ENCODE measurements around the gene SRSF1. TPM values are rescaled to one million over a fixed set of nuclear protein-coding genes. Genes with fewer than 3 reads are reported as not detected.
"Not testable (repeated sequence)": the region's sequence is repeated elsewhere in the genome, so short reads cannot be mapped to it uniquely, and the experiment has no call there.

SRSF1 gene
- total RNA-seq, 1 experiment from 2014 or later, result 325 TPM

GRCh38 chr17:57963149-57963511 is 43.9 kb downstream of the SRSF1 start:
- no peak overlapping the region for H3K27ac Mint-ChIP-seq (ENCODE audit: unreplicated experiment)
- no peak overlapping the region for H3K4me3 Mint-ChIP-seq (ENCODE audit: unreplicated experiment)
- DNase-seq, result no peak
- H3K9me3 Mint-ChIP-seq (ENCODE audit: unreplicated experiment), result no peaks in the 10 kb centered on the region
- H3K36me3 ChIP-seq (ENCODE audit: control insufficient read depth, insufficient read depth, low read length), result no peaks in the 10 kb centered on the region
- H3K36me3 Mint-ChIP-seq (ENCODE audit: insufficient read depth, unreplicated experiment), result no peaks in the 10 kb centered on the region
- BruUV-seq (replicated peaks), result no TSS peak
- H3K4me3 ChIP-seq (ENCODE audit: low read depth, low read length), result no peak overlapping the region
- H3K4me1 ChIP-seq, result peaks cover 7% of the 10 kb centered on the region; the same call in 1 of the 2 replicates
- ChIA-PET CTCF (interaction anchor here (0.6 kb wide), 1 partner anchor 96 kb away, joined by 3 read pairs; no protein-coding TSS in a partner anchor), POLR2A (no interaction called here)
- no peaks in the 10 kb centered on the region for H3K27me3 Mint-ChIP-seq (ENCODE audit: insufficient read depth, unreplicated experiment)
- intact Hi-C loops (cut with micrococcal nuclease; ENCODE audit: unreplicated experiment), result no loop called here
- no peaks in the 10 kb centered on the region for H3K27me3 ChIP-seq (replicated peaks; ENCODE audit: control insufficient read depth, insufficient read depth, low read length)
- TF ChIP-seq CTCF (IDR thresholded peaks at IDR 0.05; ENCODE audit: insufficient read depth in 1 of 2, low read depth in 1 of 2, low read length in 1 of 2, severe bottlenecking in 1 of 2, unreplicated experiment in 1 of 2), result no peak
- peaks cover 8% of the 10 kb centered on the region for H3K4me1 Mint-ChIP-seq (ENCODE audit: low read depth, unreplicated experiment)
- H3K9me3 ChIP-seq, result no peaks in the 10 kb centered on the region

GRCh38 chr17:57962279-57963148 is 44.5 kb downstream of the SRSF1 start:
- no peaks in the 10 kb centered on the region for H3K36me3 ChIP-seq (ENCODE audit: control insufficient read depth, insufficient read depth, low read length)
- POLR2A ChIA-PET, result no interaction called here
- no peaks in the 10 kb centered on the region for H3K36me3 Mint-ChIP-seq (ENCODE audit: insufficient read depth, unreplicated experiment)
- no peaks in the 10 kb centered on the region for H3K9me3 Mint-ChIP-seq (ENCODE audit: unreplicated experiment)
- CTCF ChIA-PET, result no interaction called here
- no peaks in the 10 kb centered on the region for H3K27me3 Mint-ChIP-seq (ENCODE audit: insufficient read depth, unreplicated experiment)
- peaks cover 7% of the 10 kb centered on the region; the same call in 1 of the 2 replicates for H3K4me1 ChIP-seq
- H3K4me3 Mint-ChIP-seq (ENCODE audit: unreplicated experiment), result no peak overlapping the region
- intact Hi-C loops (cut with micrococcal nuclease; ENCODE audit: unreplicated experiment), result no loop called here
- no peaks in the 10 kb centered on the region for H3K9me3 ChIP-seq
- H3K4me1 Mint-ChIP-seq (ENCODE audit: low read depth, unreplicated experiment), result peaks cover 11% of the 10 kb centered on the region
- no TSS peak for BruUV-seq (replicated peaks)
- no peak overlapping the region for H3K27ac Mint-ChIP-seq (ENCODE audit: unreplicated experiment)
- peak in 1 of 2 experiments; percentile 18 for DNase-seq
- no peaks in the 10 kb centered on the region for H3K27me3 ChIP-seq (replicated peaks; ENCODE audit: control insufficient read depth, insufficient read depth, low read length)
- no peak for TF ChIP-seq CTCF (IDR thresholded peaks at IDR 0.05; ENCODE audit: insufficient read depth in 1 of 2, low read depth in 1 of 2, low read length in 1 of 2, severe bottlenecking in 1 of 2, unreplicated experiment in 1 of 2)
- H3K4me3 ChIP-seq (ENCODE audit: low read depth, low read length), result no peak overlapping the region

GRCh38 chr17:57959929-57960328 is 47.1 kb downstream of the SRSF1 start:
- H3K27me3 ChIP-seq (replicated peaks; ENCODE audit: control insufficient read depth, insufficient read depth, low read length), result no peaks in the 10 kb centered on the region
- peaks cover 16% of the 10 kb centered on the region for H3K4me1 ChIP-seq
- Mint-ChIP-seq H3K4me1 (ENCODE audit: low read depth, unreplicated experiment) (peaks cover 15% of the 10 kb centered on the region), H3K36me3 (ENCODE audit: insufficient read depth, unreplicated experiment) (no peaks in the 10 kb centered on the region), H3K4me3 (ENCODE audit: unreplicated experiment) (no peak overlapping the region), H3K27ac (ENCODE audit: unreplicated experiment) (no peak overlapping the region), H3K9me3 (ENCODE audit: unreplicated experiment) (no peaks in the 10 kb centered on the region), H3K27me3 (ENCODE audit: insufficient read depth, unreplicated experiment) (no peaks in the 10 kb centered on the region)
- intact Hi-C loops (cut with micrococcal nuclease; ENCODE audit: unreplicated experiment), result no loop called here
- ChIA-PET POLR2A (interaction anchor here (0.6 kb wide), 1 partner anchor 1668 kb away, joined by 16 read pairs; no protein-coding TSS in a partner anchor), CTCF (interaction anchor here (1.4 kb wide), 1 partner anchor 22 kb away, joined by 3 read pairs; no protein-coding TSS in a partner anchor)
- no peaks in the 10 kb centered on the region for H3K36me3 ChIP-seq (ENCODE audit: control insufficient read depth, insufficient read depth, low read length)
- no TSS peak for BruUV-seq (replicated peaks)
- DNase-seq, result peak in 1 of 2 experiments; percentile 10
- H3K9me3 ChIP-seq, result no peaks in the 10 kb centered on the region
- H3K4me3 ChIP-seq (ENCODE audit: low read depth, low read length), result no peak overlapping the region
- TF ChIP-seq CTCF (IDR thresholded peaks at IDR 0.05; ENCODE audit: insufficient read depth in 1 of 2, low read depth in 1 of 2, low read length in 1 of 2, severe bottlenecking in 1 of 2, unreplicated experiment in 1 of 2), result no peak

- CTCF ChIA-PET; H3K36me3 ChIP-seq (ENCODE audit: control insufficient read depth, insufficient read depth, low read length); H3K9me3 Mint-ChIP-seq (ENCODE audit: unreplicated experiment); H3K27me3 Mint-ChIP-seq (ENCODE audit: insufficient read depth, unreplicated experiment); H3K36me3 Mint-ChIP-seq (ENCODE audit: insufficient read depth, unreplicated experiment); POLR2A ChIA-PET; H3K9me3 ChIP-seq; H3K27ac Mint-ChIP-seq (ENCODE audit: unreplicated experiment); BruUV-seq (replicated peaks); H3K4me3 ChIP-seq (ENCODE audit: low read depth, low read length); H3K27me3 ChIP-seq (replicated peaks; ENCODE audit: control insufficient read depth, insufficient read depth, low read length); intact Hi-C loops (cut with micrococcal nuclease; ENCODE audit: unreplicated experiment); H3K4me3 Mint-ChIP-seq (ENCODE audit: unreplicated experiment): not testable (repeated sequence)
- DNase-seq, result peak in 1 of 2 experiments; percentile 1
- peaks cover 26% of the 10 kb centered on the region for H3K4me1 ChIP-seq
- H3K4me1 Mint-ChIP-seq (ENCODE audit: low read depth, unreplicated experiment), result peaks cover 22% of the 10 kb centered on the region
These were observed 48.7 kb downstream of the SRSF1 start for GRCh38 chr17:57958391-57958790.
